CD8-positive, alpha-beta memory T cell (primary cell): Measurements from ENCODE around the gene CEP57. TPM values are rescaled to one million over a fixed set of nuclear protein-coding genes. Genes with fewer than 3 reads are reported as not detected.
"Not testable (repeated sequence)": the region's sequence is repeated elsewhere in the genome, so short reads cannot be mapped to it uniquely, and the experiment has no call there.

Source experiments
- CTCF ChIA-PET: fragments of 350-600 bp; sonication (Branson Sonifier 250); formaldehyde crosslinking; loops from one replicate; lab custom pipeline; 2021; ENCODE audit warnings: antibody characterized with exemption; lab: Charles Lee
- POLR2A ChIA-PET: fragments of 350-600 bp; sonication (Branson Sonifier 250); formaldehyde crosslinking; loops from one replicate; lab custom pipeline; 2021; ENCODE audit warnings: antibody characterized with exemption; lab: Charles Lee
- DNase-seq, 5 donors: peaks; one replicate each; pipeline versions ENCODE4 v3.0.0 to v3.0.0-alpha.2; 2020 to 2022; ENCODE audit warnings: mixed read lengths in 1 of 5
- H3K27ac ChIP-seq: one replicate; pipeline ENCODE4 v1.7.0; 2013; ENCODE audit warnings: low read depth, mild to moderate bottlenecking, low read length, moderate library complexity
- H3K27me3 ChIP-seq: 2 replicates; pipeline ENCODE4 v1.7.0; 2013; ENCODE audit warnings: low read length, mild to moderate bottlenecking; ENCODE audit not compliant: insufficient read depth, poor library complexity, severe bottlenecking
- H3K36me3 ChIP-seq: 2 replicates; pipeline ENCODE4 v1.7.0; 2013; ENCODE audit warnings: mild to moderate bottlenecking, low read length, moderate library complexity; ENCODE audit not compliant: insufficient read depth
- H3K4me1 ChIP-seq: 2 replicates; pipeline ENCODE4 v1.7.0; 2013; ENCODE audit warnings: mild to moderate bottlenecking, low read length, moderate library complexity; ENCODE audit not compliant: insufficient read depth
- H3K4me3 ChIP-seq: 2 replicates; pipeline ENCODE4 v1.7.0; 2013; ENCODE audit warnings: mild to moderate bottlenecking, low read length
- H3K9me3 ChIP-seq: 2 replicates; pipeline ENCODE4 v1.7.0; 2013; ENCODE audit warnings: mild to moderate bottlenecking, low read length
- H3K27ac Mint-ChIP-seq, 8 donors: one replicate each; pipeline ENCODE4 v1.8.0; 2020 to 2021; ENCODE audit warnings: mixed read lengths in 8 of 8, mild to moderate bottlenecking in 6 of 8, inconsistent platforms in 3 of 8, moderate library complexity in 3 of 8
- H3K27me3 Mint-ChIP-seq, 2 donors: one replicate each; pipeline ENCODE4 v1.8.0; 2020 to 2021; ENCODE audit warnings: mixed read lengths in 2 of 2, mild to moderate bottlenecking in 1 of 2, moderate library complexity in 1 of 2
- H3K36me3 Mint-ChIP-seq, 3 donors: one replicate each; pipeline ENCODE4 v1.8.0; 2020 to 2021; ENCODE audit warnings: mixed read lengths in 3 of 3, inconsistent platforms in 1 of 3, mild to moderate bottlenecking in 1 of 3
- H3K4me1 Mint-ChIP-seq, 3 donors: one replicate each; pipeline ENCODE4 v1.8.0; 2020 to 2021; ENCODE audit warnings: mixed read lengths in 3 of 3, inconsistent platforms in 1 of 3, mild to moderate bottlenecking in 1 of 3
- H3K4me3 Mint-ChIP-seq, 7 donors: one replicate each; pipeline ENCODE4 v1.8.0; 2020 to 2021; ENCODE audit warnings: mixed read lengths in 7 of 7, mild to moderate bottlenecking in 6 of 7, moderate library complexity in 4 of 7, inconsistent platforms in 2 of 7
- H3K9me3 Mint-ChIP-seq, 5 donors: one replicate each; pipeline ENCODE4 v1.8.0; 2020 to 2022; ENCODE audit warnings: mixed read lengths in 5 of 5, mild to moderate bottlenecking in 3 of 5, moderate library complexity in 2 of 5, inconsistent platforms in 1 of 5
- polyA plus RNA-seq: library from polyadenylated mRNA; unstranded; fragments of 300-500 nt; fragmentation: Illumina TruSeq; gene quantifications from one replicate; pipeline ENCODE4 v1.2.3, GENCODE V29; 2021
- total RNA-seq, 2 experiments: library from RNA; stranded (reverse); gene quantifications; one replicate each; pipeline ENCODE4 v1.2.3, GENCODE V29; 2021

The CEP57 gene
- total and polyA plus RNA-seq, 3 experiments from 2014 or later = 46.1 to 64.4 (median 63.7) TPM

DNA sequence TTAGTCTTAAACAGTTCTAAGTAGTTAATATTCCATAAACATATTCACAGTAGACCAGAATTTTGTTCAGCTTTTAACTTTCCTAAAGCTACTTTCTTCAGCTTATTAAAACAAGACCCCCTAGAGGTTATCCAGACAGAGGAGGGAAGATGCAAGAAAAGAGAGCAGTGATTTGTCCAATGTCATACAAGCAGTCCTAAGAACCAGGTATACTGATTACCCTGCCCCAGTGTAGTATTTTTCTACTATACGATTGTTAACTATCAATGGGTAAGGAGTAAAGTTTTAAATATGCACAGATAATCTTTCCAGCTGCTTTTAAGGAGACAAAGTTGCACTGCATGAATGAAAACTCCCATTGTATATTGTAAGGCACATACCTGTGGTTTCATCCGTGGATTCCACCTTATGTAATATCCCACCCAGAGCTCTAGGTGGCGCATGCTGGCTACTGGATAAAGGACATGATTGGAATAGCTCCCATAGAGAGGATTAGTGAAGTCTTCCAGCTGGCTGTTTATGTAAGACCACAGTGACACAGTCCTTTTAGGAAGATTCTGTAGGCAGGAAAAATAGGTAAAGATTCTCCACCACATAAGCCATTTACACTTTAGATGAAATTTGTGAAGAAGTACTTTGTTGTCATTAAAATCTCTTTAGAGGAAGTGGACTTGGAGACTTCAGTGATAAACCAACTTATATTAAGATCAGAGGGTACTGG is 45.6 kb downstream of the CEP57 start:
- H3K4me1 ChIP-seq = no peaks in the 10 kb centered on the region
- no peak overlapping the region for H3K27ac ChIP-seq
- DNase-seq = peak; percentile 10 to 69 (median 42)
- no peaks in the 10 kb centered on the region for H3K4me1 Mint-ChIP-seq
- no peaks in the 10 kb centered on the region for H3K9me3 ChIP-seq
- ChIA-PET CTCF (interaction anchor here (0.6 to 2.7 kb wide), 16 partner anchors 8 to 627 kb away, joined by 3 to 20 read pairs (median 4); partner anchors contain the start of genes CCDC82, CEP57, JRKL and MAML2), POLR2A (interaction anchor here (1.5 kb wide), 1 partner anchor 554 kb away, joined by 3 read pairs; the partner anchor contains the start of genes CCDC82 and JRKL)
- peak overlapping the region in 6 of 8 donors; percentile 14 to 73 (median 50) for H3K27ac Mint-ChIP-seq
- H3K4me3 Mint-ChIP-seq = no peak overlapping the region
- H3K27me3 ChIP-seq = no peaks in the 10 kb centered on the region
- H3K36me3 Mint-ChIP-seq = peaks cover 0 to 81% (median 15%) of the 10 kb centered on the region in 3 donors
- H3K36me3 ChIP-seq = peaks cover 18% of the 10 kb centered on the region
- no peaks in the 10 kb centered on the region for H3K9me3 Mint-ChIP-seq
- H3K27me3 Mint-ChIP-seq = no peaks in the 10 kb centered on the region
- no peak overlapping the region for H3K4me3 ChIP-seq

DNA sequence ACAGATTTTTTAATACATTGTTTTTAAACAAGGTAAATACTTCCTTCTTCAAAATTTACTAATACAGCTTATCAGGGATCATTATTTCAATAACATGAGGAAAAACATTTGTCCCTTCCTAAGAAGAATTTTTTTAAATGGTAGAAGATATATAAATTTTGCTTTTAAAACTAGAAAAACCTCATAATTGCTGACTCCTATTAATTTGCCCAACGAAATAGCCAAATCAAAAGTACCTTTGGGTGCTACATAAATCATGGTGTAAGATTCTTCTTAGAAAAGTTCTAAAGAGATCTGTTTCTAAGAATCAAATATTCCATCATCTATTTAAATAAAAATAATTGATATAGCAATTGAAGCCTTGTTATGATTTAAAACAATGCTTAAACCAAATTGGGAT is 54.9 kb downstream of the CEP57 start:
- no peak overlapping the region for H3K4me3 ChIP-seq
- no peak overlapping the region for H3K27ac ChIP-seq
- H3K36me3 Mint-ChIP-seq = peaks cover 0 to 65% (median 11%) of the 10 kb centered on the region in 3 donors
- ChIA-PET POLR2A (no interaction called here), CTCF (interaction anchor here (0.7 kb wide), 1 partner anchor 444 kb away, joined by 3 read pairs; no protein-coding TSS in a partner anchor)
- H3K36me3 ChIP-seq = peaks cover 7% of the 10 kb centered on the region
- no peaks in the 10 kb centered on the region for H3K9me3 Mint-ChIP-seq
- no peaks in the 10 kb centered on the region for H3K9me3 ChIP-seq
- no peaks in the 10 kb centered on the region for H3K27me3 ChIP-seq
- DNase-seq = no peak
- no peaks in the 10 kb centered on the region for H3K27me3 Mint-ChIP-seq
- H3K4me3 Mint-ChIP-seq = no peak overlapping the region
- no peak overlapping the region for H3K27ac Mint-ChIP-seq
- no peaks in the 10 kb centered on the region for H3K4me1 ChIP-seq
- H3K4me1 Mint-ChIP-seq = no peaks in the 10 kb centered on the region

DNA sequence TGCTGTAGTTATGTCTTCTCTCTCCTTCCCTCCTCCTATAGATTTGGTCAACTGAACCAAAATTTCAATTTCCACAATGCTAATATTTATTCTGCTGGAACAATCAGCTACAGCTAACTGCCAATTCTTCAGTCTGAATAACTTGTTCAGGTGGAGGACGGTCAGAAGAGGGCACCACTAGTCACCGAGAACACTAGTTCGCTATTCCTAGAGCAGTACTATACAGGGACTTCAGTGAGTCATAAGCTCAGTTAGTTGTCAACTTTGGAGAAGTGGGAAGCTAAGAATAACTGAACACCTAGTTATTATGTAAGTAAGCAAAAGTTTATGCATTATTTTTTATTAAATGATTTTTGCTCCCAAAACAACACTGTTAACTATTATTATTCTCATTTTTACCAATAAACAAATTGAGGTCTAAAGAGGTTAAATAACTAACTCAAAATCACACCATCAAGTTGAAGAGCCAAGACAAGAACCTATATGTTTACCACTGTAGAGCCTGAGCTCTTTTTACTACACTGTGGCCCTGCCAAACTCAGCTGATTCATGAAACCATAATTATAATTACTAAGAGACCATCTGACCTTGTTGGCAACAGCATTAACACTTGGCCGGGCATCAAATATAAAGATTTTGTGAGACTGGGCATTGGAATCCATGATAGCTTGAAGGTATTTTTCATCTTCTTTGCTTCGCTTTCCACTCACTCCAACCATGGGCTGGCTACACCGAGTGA is 59.0 kb downstream of the CEP57 start:
- Mint-ChIP-seq H3K36me3 (peaks cover 0 to 53% (median 9%) of the 10 kb centered on the region in 3 donors), H3K27ac (peak overlapping the region in 1 of 8 donors; percentile 50), H3K4me3 (no peak overlapping the region), H3K27me3 (no peaks in the 10 kb centered on the region), H3K9me3 (no peaks in the 10 kb centered on the region), H3K4me1 (no peaks in the 10 kb centered on the region)
- DNase-seq = no peak
- H3K36me3 ChIP-seq = peaks cover 7% of the 10 kb centered on the region
- H3K4me3 ChIP-seq = no peak overlapping the region
- CTCF ChIA-PET = interaction anchor here (0.6 to 1.6 kb wide), 4 partner anchors 13 to 546 kb away, joined by 3 to 9 read pairs (median 4); partner anchors contain the start of genes CCDC82, JRKL and MAML2
- H3K27ac ChIP-seq = no peak overlapping the region
- POLR2A ChIA-PET = interaction anchor here (0.7 kb wide), 1 partner anchor 52 kb away, joined by 3 read pairs; no protein-coding TSS in a partner anchor
- H3K4me1 ChIP-seq = no peaks in the 10 kb centered on the region
- no peaks in the 10 kb centered on the region for H3K27me3 ChIP-seq
- no peaks in the 10 kb centered on the region for H3K9me3 ChIP-seq

DNA sequence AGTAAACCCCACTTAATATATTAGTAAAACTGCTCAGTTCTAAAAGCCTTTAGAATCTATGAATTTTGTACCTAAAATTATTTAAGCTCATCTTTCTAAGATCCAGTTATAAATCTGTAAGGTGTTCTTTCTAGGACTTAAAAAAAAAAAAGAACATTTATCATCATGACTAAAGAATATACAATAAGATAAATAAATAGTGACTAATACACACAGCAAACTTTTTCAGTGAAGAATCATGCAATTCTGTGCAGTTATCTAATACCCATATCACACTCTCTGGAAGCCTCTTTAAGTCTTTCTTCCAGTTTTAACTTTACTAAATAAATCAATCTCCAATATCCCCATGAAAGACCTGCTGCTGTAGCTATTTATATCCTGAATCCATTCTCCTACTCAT is 59.8 kb downstream of the CEP57 start:
- Mint-ChIP-seq H3K4me3 (no peak overlapping the region), H3K4me1 (no peaks in the 10 kb centered on the region), H3K36me3 (peaks cover 0 to 48% (median 9%) of the 10 kb centered on the region in 3 donors), H3K27ac (peak overlapping the region in 2 of 8 donors; percentile 10 to 29), H3K9me3 (no peaks in the 10 kb centered on the region), H3K27me3 (no peaks in the 10 kb centered on the region)
- no peaks in the 10 kb centered on the region for H3K36me3 ChIP-seq
- H3K9me3 ChIP-seq = no peaks in the 10 kb centered on the region
- no peak overlapping the region for H3K4me3 ChIP-seq
- H3K27me3 ChIP-seq = no peaks in the 10 kb centered on the region
- H3K27ac ChIP-seq = no peak overlapping the region
- no peak for DNase-seq
- ChIA-PET CTCF (interaction anchor here (1.0 to 1.6 kb wide), 2 partner anchors 13 to 493 kb away, joined by 3 to 9 read pairs; partner anchors contain the start of gene MAML2), POLR2A (interaction anchor here (0.7 kb wide), 1 partner anchor 53 kb away, joined by 3 read pairs; no protein-coding TSS in a partner anchor)
- no peaks in the 10 kb centered on the region for H3K4me1 ChIP-seq

DNA sequence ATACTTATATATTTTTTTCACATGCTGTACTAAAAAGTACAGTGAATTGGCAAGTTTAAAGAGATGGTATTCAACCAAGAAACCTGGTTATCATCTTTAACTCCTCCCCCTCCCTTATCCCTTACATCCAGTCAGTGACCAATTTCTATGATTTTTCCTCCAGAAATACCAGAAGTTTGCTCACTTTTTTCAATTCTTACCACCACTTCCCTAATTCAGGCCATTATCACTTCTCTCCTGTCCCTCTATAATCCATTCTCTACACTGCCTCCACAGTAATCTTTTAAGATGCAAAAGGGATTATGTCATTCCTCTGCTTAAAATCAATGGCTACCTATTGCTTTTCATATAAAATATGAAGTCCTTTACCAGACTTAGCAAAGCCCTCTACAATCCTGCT is 62.8 kb downstream of the CEP57 start:
- CTCF ChIA-PET = no interaction called here
- Mint-ChIP-seq H3K27me3 (no peaks in the 10 kb centered on the region), H3K27ac (peak overlapping the region in 1 of 8 donors; percentile 13), H3K4me3 (no peak overlapping the region), H3K9me3 (no peaks in the 10 kb centered on the region), H3K36me3 (peaks cover 0 to 50% (median 6%) of the 10 kb centered on the region in 3 donors), H3K4me1 (no peaks in the 10 kb centered on the region)
- Histone ChIP-seq H3K36me3 (no peaks in the 10 kb centered on the region), H3K27ac (no peak overlapping the region), H3K27me3 (no peaks in the 10 kb centered on the region), H3K4me3 (no peak overlapping the region), H3K9me3 (no peaks in the 10 kb centered on the region), H3K4me1 (no peaks in the 10 kb centered on the region)
- POLR2A ChIA-PET = no interaction called here
- DNase-seq = no peak

DNA sequence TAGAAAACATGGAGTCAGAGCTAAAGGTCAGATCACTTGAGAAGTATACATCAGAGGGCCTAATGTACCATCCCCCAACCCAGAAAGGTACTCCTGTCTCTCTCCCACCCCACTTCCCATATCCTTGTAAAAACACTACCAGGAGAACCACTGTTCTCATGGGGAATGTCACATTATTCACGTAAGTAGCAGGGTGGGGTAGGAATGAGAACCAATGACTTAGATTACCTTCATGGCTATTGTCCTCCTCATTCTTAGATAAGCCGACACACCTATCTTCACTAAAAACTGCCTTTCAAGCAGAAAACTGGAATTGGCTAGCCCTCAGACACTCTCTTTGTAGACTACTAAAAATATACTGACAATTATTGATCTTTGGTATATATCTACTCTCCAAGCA is 63.6 kb downstream of the CEP57 start:
- CTCF ChIA-PET = no interaction called here

DNA sequence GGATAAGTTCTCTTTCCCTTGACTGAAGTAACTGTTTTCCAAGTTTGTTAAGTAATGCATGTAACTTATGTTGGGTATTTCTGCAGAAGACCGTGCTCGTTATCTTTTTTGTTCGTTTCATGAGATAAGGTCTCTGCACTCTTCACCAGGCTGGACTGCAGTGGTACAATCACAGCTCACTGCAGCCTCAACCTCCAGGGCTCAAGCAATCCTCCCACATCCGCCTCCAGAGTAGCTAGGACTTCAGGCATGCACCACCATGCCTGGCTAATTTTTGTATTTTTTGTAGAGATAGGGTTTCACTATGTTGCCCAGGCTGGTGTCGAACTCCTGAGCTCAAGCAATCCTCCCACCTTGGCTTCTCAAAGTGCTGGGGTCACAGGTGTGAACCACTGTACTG is 64.1 kb downstream of the CEP57 start:
- H3K36me3 ChIP-seq, H3K4me1 ChIP-seq, H3K27ac ChIP-seq, DNase-seq, H3K4me3 Mint-ChIP-seq, CTCF ChIA-PET, H3K4me1 Mint-ChIP-seq, H3K27me3 ChIP-seq, H3K4me3 ChIP-seq, H3K27ac Mint-ChIP-seq, H3K9me3 ChIP-seq, POLR2A ChIA-PET, H3K27me3 Mint-ChIP-seq, H3K9me3 Mint-ChIP-seq: not testable (repeated sequence)
- H3K36me3 Mint-ChIP-seq = peaks cover 0 to 52% (median 8%) of the 10 kb centered on the region in 3 donors

More for the DNA sequence above, 63.6 kb downstream of the CEP57 start:
- H3K27me3 Mint-ChIP-seq = no peaks in the 10 kb centered on the region
- DNase-seq = no peak
- POLR2A ChIA-PET = no interaction called here
- no peak overlapping the region for H3K27ac Mint-ChIP-seq
- peaks cover 0 to 51% (median 9%) of the 10 kb centered on the region in 3 donors for H3K36me3 Mint-ChIP-seq
- H3K4me3 ChIP-seq = no peak overlapping the region
- H3K9me3 ChIP-seq = no peaks in the 10 kb centered on the region
- H3K27ac ChIP-seq = no peak overlapping the region
- no peak overlapping the region for H3K4me3 Mint-ChIP-seq
- no peaks in the 10 kb centered on the region for H3K9me3 Mint-ChIP-seq
- no peaks in the 10 kb centered on the region for H3K4me1 Mint-ChIP-seq
- no peaks in the 10 kb centered on the region for H3K27me3 ChIP-seq
- H3K36me3 ChIP-seq = no peaks in the 10 kb centered on the region
- H3K4me1 ChIP-seq = no peaks in the 10 kb centered on the region

DNA sequence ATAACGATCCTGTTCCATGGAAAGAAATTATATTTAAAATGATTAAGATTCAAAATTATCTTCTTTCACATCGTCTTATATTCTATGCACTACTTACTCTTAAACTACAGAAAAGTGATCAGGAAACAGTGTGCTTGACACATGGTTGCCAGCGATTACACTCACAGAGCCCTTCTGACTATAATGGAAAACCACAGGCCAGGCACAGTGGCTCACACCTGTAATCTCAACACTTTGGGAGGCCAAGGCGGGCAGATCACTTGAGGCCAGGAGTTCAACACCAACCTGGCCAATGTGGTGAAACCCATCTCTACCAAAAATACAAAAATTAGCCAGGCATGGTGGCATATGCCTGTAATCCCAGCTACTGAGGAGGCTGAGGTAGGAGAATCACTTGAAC is 69.7 kb downstream of the CEP57 start:
- H3K27ac ChIP-seq, H3K27me3 Mint-ChIP-seq, H3K36me3 ChIP-seq, CTCF ChIA-PET, POLR2A ChIA-PET, H3K4me1 Mint-ChIP-seq, H3K27me3 ChIP-seq, H3K4me1 ChIP-seq, H3K4me3 ChIP-seq, H3K9me3 ChIP-seq, DNase-seq, H3K9me3 Mint-ChIP-seq, H3K4me3 Mint-ChIP-seq: not testable (repeated sequence)
- peaks cover 0 to 68% (median 10%) of the 10 kb centered on the region in 3 donors for H3K36me3 Mint-ChIP-seq
- H3K27ac Mint-ChIP-seq = peak overlapping the region in 1 of 8 donors; percentile 24
